GM12878 (cell line): ENCODE results near the gene TSTD2. TPM values are rescaled to one million over a fixed set of nuclear protein-coding genes. Genes with fewer than 3 reads are reported as not detected.
"Not testable (repeated sequence)": the region's sequence is repeated elsewhere in the genome, so short reads cannot be mapped to it uniquely, and the experiment has no call there.

Source experiments
- ATAC-seq: fragments of 200-7000 bp; cut with Tn5 transposase; 3 replicates; pipeline ENCODE4 v1.9.1; 2020; ENCODE audit warnings: mild to moderate bottlenecking, moderate library complexity
- BruUV-seq: library from RNA; stranded (reverse); fragments of 400-500 nt; replicated peaks from 2 replicates; lab custom pipeline; 2021; lab: Mats Ljungman, UMichigan
- CTCF ChIA-PET: fragments of 300-600 bp; sonication (Branson Sonifier 250); formaldehyde crosslinking; extraction: SDS; loops from one replicate; lab custom pipeline; 2021; ENCODE audit warnings: inconsistent platforms; lab: Yijun Ruan, JAX
- POLR2A ChIA-PET: fragments of 350-600 bp; formaldehyde crosslinking; extraction: SDS; loops from one replicate; lab custom pipeline; 2021; ENCODE audit warnings: inconsistent platforms; lab: Charles Lee
- RAD21 ChIA-PET: fragments of 300-600 bp; sonication (Branson Sonifier 250); formaldehyde crosslinking; loops from one replicate; lab custom pipeline; 2023; ENCODE audit warnings: antibody characterized with exemption; ENCODE audit not compliant: unreplicated experiment; lab: Charles Lee
- SMC1A ChIA-PET: fragments of 300-600 bp; sonication (Branson Sonifier 250); formaldehyde crosslinking; loops from one replicate; lab custom pipeline; 2023; ENCODE audit not compliant: unreplicated experiment, uncharacterized antibody; lab: Charles Lee
- DNase-seq: peaks from one replicate; pipeline ENCODE4 v3.0.0-alpha.2; 2011; ENCODE audit warnings: low read depth, low spot score
- FAIRE-seq: peaks from 3 replicates; lab custom pipeline; 2011; peaks lifted over from hg19 to GRCh38; lab: Jason Lieb, UNC
- H2AFZ ChIP-seq: 2 replicates; pipeline ENCODE4 v1.6.0; 2011; ENCODE audit warnings: low read depth, low read length, control low read depth; ENCODE audit not compliant: control insufficient read depth
- H3K27ac ChIP-seq: 2 replicates; pipeline ENCODE4 v1.5.1; 2011; ENCODE audit warnings: control low read depth; ENCODE audit not compliant: control insufficient read depth, insufficient read depth
- H3K27me3 ChIP-seq, 2 experiments: replicated peaks in 1 of 2; 2 replicates each; pipeline versions ENCODE4 v1.6.0 to v1.6.1; 2011; ENCODE audit warnings: low read length in 1 of 2; ENCODE audit not compliant: control insufficient read depth in 2 of 2, insufficient read depth in 2 of 2
- H3K36me3 ChIP-seq, 2 experiments: 2 replicates each; pipeline ENCODE4 v1.5.1; 2011; ENCODE audit warnings: low read length in 1 of 2; ENCODE audit not compliant: control insufficient read depth in 2 of 2, insufficient read depth in 2 of 2
- H3K4me1 ChIP-seq: 2 replicates; pipeline ENCODE4 v1.6.1; 2011; ENCODE audit warnings: mild to moderate bottlenecking, low read length, moderate library complexity, mixed read lengths; ENCODE audit not compliant: control insufficient read depth, insufficient read depth
- H3K4me2 ChIP-seq: 2 replicates; pipeline ENCODE4 v1.6.0; 2011; ENCODE audit warnings: control low read depth; ENCODE audit not compliant: control insufficient read depth, insufficient read depth
- H3K4me3 ChIP-seq: fragments of 200-600 bp; sonication (generic); 2 replicates; pipeline ENCODE4 v1.5.1; 2016
- H3K79me2 ChIP-seq: 2 replicates; pipeline ENCODE4 v1.6.0; 2011; ENCODE audit warnings: low read length; ENCODE audit not compliant: control insufficient read depth, insufficient read depth
- H3K9ac ChIP-seq: 2 replicates; pipeline ENCODE4 v1.8.0; 2011; ENCODE audit warnings: low read length, control low read depth, mixed read lengths; ENCODE audit not compliant: control insufficient read depth, insufficient read depth
- H3K9me3 ChIP-seq: replicated peaks from 3 replicates; pipeline ENCODE4 v1.5.1; 2011; ENCODE audit warnings: mild to moderate bottlenecking, low read length; ENCODE audit not compliant: control insufficient read depth, insufficient read depth
- H4K20me1 ChIP-seq: 2 replicates; pipeline ENCODE4 v1.6.0; 2011; ENCODE audit not compliant: control insufficient read depth, insufficient read depth
- FOXM1 ChIP-seq: IDR thresholded peaks from 2 replicates; pipeline ENCODE4 v1.6.1; 2012; ENCODE audit warnings: low read depth, mild to moderate bottlenecking, inconsistent platforms, low read length, moderate library complexity
- GATAD2B ChIP-seq: fragments of 450-650 bp; conservative IDR thresholded peaks from 2 replicates; pipeline ENCODE4 v1.6.1; 2017; ENCODE audit warnings: low read depth, mild to moderate bottlenecking, moderate library complexity
- HDAC6 ChIP-seq: fragments of 200-600 bp; sonication (generic); IDR thresholded peaks from one replicate; pipeline ENCODE4 v1.8.0; 2017; ENCODE audit warnings: antibody characterized with exemption; ENCODE audit not compliant: unreplicated experiment
- IRF4 ChIP-seq: IDR thresholded peaks from 2 replicates; pipeline ENCODE4 v1.6.1; 2011; ENCODE audit warnings: low read depth, low read length
- MYB ChIP-seq: fragments of 150-350 bp; IDR thresholded peaks from 2 replicates; pipeline ENCODE4 v1.6.1; 2014; ENCODE audit warnings: mild to moderate bottlenecking, low read depth, low read length, borderline replicate concordance
- SMAD5 ChIP-seq: IDR thresholded peaks from 2 replicates; pipeline ENCODE4 v1.6.1; 2016; ENCODE audit warnings: antibody characterized with exemption, low read depth
- ZSCAN29 ChIP-seq: fragments of 450-650 bp; IDR thresholded peaks from 2 replicates; pipeline ENCODE4 v1.6.1; 2017; ENCODE audit warnings: mild to moderate bottlenecking, moderate library complexity
- WGBS: methylation state at CpG from one replicate; pipeline ENCODE4 v1.1.6; 2016; ENCODE audit warnings: low lambda C conversion rate; ENCODE audit not compliant: insufficient replicate concordance, insufficient coverage; ENCODE audit errors: missing lambda C conversion rate; 5-methylcytosine and 5-hydroxymethylcytosine counted together
- in situ Hi-C: fragments of 300-500 bp; cut with MboI; formaldehyde crosslinking; loops from 9 replicates; pipeline ENCODE4 v1.14.3; 2018; ENCODE audit warnings: mixed read lengths
- intact Hi-C: fragments of 100-400 bp; cut with micrococcal nuclease; formaldehyde crosslinking; loops from one replicate; pipeline ENCODE4 v1.14.2; 2022; ENCODE audit not compliant: unreplicated experiment
- polyA plus RNA-seq, 11 experiments: library from polyadenylated mRNA; depleted of rRNA in 4 of 11; unstranded in 6 of 11; stranded (reverse) in 5 of 11; fragments of >200 nt; fragmentation: Nextera tagmentation in 4 of 11; fragmentation: Illumina TruSeq in 1 of 11; extraction: Ambion mirVana in 4 of 11; extraction: Trizol in 1 of 11; gene quantifications; 1 replicate in 1 of 11; 2 replicates in 10 of 11; pipeline versions ENCODE4 v1.2.1 to v1.2.3, GENCODE V29; 2011 to 2016; ENCODE audit warnings: inconsistent platforms in 2 of 11, missing spikeins in 2 of 11, low read depth in 1 of 11
- total RNA-seq, 4 experiments: library from RNA; depleted of rRNA in 3 of 4; stranded (reverse); fragments of >200 nt in 3 of 4; fragmentation: Illumina TruSeq in 1 of 4; extraction: Trizol in 1 of 4; gene quantifications; 2 replicates each; pipeline versions ENCODE4 v1.2.1 to v1.2.3, GENCODE V29; 2013 to 2021
- TF ChIP-seq, protein P1 (sequence below): IDR thresholded peaks from 2 replicates; pipeline ENCODE4 v1.6.1; 2012; ENCODE audit warnings: mild to moderate bottlenecking, low read depth, low read length
- TF ChIP-seq, protein P2 (sequence below): fragments of 450-650 bp; IDR thresholded peaks from 2 replicates; pipeline ENCODE4 v1.6.1; 2017; ENCODE audit warnings: antibody characterized with exemption, mild to moderate bottlenecking, moderate library complexity

TSTD2 gene
- total and polyA plus RNA-seq, 10 of the 15 experiments (the other 5 are each of a cell fraction or from before 2014, with no cell fraction given), result 5.0 to 30.6 (median 14.1) TPM

DNA sequence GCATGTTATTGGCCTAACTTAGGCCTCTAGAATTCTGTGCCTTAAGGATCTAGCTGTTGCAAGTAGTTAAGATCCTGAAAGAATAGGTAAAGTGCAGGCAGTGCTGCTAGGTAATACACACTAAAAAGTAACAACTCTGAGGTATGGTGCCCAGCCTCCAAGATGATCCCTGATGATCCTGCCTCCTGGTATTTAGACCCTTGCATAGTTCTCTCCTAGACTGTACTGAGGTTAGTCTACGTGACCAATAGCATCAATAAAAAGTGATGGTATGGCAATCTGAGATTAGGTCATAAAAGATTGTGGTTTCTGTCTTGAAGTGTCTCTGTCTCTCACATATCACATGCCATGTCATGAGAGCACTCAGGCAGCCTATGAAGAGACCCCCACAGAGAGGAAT, 9.2 kb downstream of the TSTD2 start:
- peaks cover 0 to 10% of the 10 kb centered on the region in 2 experiments for H3K36me3 ChIP-seq
- H2AFZ ChIP-seq, result no peak overlapping the region
- SMC1A ChIA-PET, result interaction anchor here (1.4 to 2.1 kb wide), 2 partner anchors 22 to 25 kb away, joined by 4 to 9 read pairs; no protein-coding TSS in a partner anchor
- no peak for FAIRE-seq
- peaks cover 4% of the 10 kb centered on the region for H3K79me2 ChIP-seq
- H3K4me2 ChIP-seq, result no peak overlapping the region
- WGBS, result 56% methylated on average over 1 of the region's 1 CpG
- no TSS peak for BruUV-seq
- in situ Hi-C loops, result loop anchor here (25.0 kb wide), 1 partner anchor 762 kb away; the partner anchor contains the start of gene ZNF782
- H3K9ac ChIP-seq, result no peak overlapping the region
- DNase-seq, result no peak
- TF ChIP-seq HDAC6 (no peak), GATAD2B (no peak), ZSCAN29 (no peak), MYB (no peak), IRF4 (no peak), FOXM1 (no peak), SMAD5 (no peak)
- TF ChIP-seq, protein P1, sequence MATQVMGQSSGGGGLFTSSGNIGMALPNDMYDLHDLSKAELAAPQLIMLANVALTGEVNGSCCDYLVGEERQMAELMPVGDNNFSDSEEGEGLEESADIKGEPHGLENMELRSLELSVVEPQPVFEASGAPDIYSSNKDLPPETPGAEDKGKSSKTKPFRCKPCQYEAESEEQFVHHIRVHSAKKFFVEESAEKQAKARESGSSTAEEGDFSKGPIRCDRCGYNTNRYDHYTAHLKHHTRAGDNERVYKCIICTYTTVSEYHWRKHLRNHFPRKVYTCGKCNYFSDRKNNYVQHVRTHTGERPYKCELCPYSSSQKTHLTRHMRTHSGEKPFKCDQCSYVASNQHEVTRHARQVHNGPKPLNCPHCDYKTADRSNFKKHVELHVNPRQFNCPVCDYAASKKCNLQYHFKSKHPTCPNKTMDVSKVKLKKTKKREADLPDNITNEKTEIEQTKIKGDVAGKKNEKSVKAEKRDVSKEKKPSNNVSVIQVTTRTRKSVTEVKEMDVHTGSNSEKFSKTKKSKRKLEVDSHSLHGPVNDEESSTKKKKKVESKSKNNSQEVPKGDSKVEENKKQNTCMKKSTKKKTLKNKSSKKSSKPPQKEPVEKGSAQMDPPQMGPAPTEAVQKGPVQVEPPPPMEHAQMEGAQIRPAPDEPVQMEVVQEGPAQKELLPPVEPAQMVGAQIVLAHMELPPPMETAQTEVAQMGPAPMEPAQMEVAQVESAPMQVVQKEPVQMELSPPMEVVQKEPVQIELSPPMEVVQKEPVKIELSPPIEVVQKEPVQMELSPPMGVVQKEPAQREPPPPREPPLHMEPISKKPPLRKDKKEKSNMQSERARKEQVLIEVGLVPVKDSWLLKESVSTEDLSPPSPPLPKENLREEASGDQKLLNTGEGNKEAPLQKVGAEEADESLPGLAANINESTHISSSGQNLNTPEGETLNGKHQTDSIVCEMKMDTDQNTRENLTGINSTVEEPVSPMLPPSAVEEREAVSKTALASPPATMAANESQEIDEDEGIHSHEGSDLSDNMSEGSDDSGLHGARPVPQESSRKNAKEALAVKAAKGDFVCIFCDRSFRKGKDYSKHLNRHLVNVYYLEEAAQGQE, result no peak
- TF ChIP-seq, protein P2, sequence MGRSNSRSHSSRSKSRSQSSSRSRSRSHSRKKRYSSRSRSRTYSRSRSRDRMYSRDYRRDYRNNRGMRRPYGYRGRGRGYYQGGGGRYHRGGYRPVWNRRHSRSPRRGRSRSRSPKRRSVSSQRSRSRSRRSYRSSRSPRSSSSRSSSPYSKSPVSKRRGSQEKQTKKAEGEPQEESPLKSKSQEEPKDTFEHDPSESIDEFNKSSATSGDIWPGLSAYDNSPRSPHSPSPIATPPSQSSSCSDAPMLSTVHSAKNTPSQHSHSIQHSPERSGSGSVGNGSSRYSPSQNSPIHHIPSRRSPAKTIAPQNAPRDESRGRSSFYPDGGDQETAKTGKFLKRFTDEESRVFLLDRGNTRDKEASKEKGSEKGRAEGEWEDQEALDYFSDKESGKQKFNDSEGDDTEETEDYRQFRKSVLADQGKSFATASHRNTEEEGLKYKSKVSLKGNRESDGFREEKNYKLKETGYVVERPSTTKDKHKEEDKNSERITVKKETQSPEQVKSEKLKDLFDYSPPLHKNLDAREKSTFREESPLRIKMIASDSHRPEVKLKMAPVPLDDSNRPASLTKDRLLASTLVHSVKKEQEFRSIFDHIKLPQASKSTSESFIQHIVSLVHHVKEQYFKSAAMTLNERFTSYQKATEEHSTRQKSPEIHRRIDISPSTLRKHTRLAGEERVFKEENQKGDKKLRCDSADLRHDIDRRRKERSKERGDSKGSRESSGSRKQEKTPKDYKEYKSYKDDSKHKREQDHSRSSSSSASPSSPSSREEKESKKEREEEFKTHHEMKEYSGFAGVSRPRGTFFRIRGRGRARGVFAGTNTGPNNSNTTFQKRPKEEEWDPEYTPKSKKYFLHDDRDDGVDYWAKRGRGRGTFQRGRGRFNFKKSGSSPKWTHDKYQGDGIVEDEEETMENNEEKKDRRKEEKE, result no peak
- no peak for ATAC-seq
- RAD21 ChIA-PET, result interaction anchor here (1.2 kb wide), 1 partner anchor 9 kb away, joined by 4 read pairs; no protein-coding TSS in a partner anchor
- no peaks in the 10 kb centered on the region; the same call in 1 of the 2 replicates for H3K4me1 ChIP-seq
- POLR2A ChIA-PET, result no interaction called here
- no peak overlapping the region for H3K4me3 ChIP-seq
- H3K27ac ChIP-seq, result no peak overlapping the region
- CTCF ChIA-PET, result interaction anchor here (0.8 to 3.7 kb wide), 5 partner anchors 8 to 155 kb away, joined by 3 to 25 read pairs (median 5); no protein-coding TSS in a partner anchor
- H3K9me3 ChIP-seq, result no peaks in the 10 kb centered on the region; the same call in 2 of the 3 replicates
- no peaks in the 10 kb centered on the region for H4K20me1 ChIP-seq
- H3K27me3 ChIP-seq, result no peaks in the 10 kb centered on the region
- intact Hi-C loops, result no loop called here

DNA sequence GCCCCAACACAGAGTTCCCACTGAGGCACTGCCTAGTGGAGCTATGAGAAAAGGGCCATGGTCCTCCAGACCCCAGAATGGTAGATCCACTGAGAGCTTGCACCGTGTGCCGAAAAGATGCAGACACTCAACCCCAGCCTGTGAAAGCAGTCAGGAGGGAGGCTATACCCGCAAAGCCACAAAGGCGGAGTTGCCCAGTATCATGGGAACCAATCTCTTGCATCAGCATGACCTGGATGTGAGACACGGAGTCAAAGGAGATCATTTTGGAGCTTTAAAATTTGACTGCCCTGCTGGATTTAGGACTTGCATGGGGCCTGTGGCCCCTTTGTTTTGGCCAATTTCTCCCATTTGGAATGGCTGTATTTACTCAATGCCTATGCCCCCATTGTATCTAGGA, 10.7 kb downstream of the TSTD2 start:
- in situ Hi-C loops, result loop anchor here (25.0 kb wide), 1 partner anchor 760 kb away; the partner anchor contains the start of gene ZNF782
- H3K79me2 ChIP-seq, ATAC-seq, H3K9ac ChIP-seq, FAIRE-seq, H4K20me1 ChIP-seq, H3K4me1 ChIP-seq, H3K27ac ChIP-seq, H3K9me3 ChIP-seq, H3K4me3 ChIP-seq, H2AFZ ChIP-seq, DNase-seq, POLR2A ChIA-PET, RAD21 ChIA-PET, BruUV-seq, H3K27me3 ChIP-seq, H3K36me3 ChIP-seq, intact Hi-C loops, H3K4me2 ChIP-seq: not testable (repeated sequence)
- CTCF ChIA-PET, result interaction anchor here (1.2 kb wide), 1 partner anchor 7 kb away, joined by 3 read pairs; no protein-coding TSS in a partner anchor
- SMC1A ChIA-PET, result interaction anchor here (1.6 kb wide), 1 partner anchor 153 kb away, joined by 5 read pairs; no protein-coding TSS in a partner anchor
- 96% methylated on average over 5 of the region's 5 CpGs for WGBS
